ENCODE measurements around the gene PDP2.

Gene PDP2

DNA sequence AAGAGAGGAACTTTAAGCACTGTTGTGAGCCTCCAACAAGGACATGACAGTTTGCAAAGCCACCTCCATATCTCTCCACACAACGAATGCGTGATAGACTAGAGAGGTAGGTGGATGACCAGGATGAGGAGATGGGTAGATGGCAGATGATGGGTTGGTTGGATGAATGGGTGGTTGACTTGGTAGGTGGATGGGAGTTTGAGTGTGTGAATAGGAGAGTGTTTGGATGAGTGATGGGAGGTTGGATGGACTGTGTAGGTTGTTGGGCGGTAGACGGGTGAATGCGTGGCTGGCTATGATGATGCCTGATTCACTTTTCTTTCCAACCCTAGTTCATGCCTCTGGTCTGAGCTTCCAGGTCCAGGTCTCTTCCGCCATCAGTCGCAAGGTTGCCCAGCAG lies 34.2 kb downstream of the PDP2 start:
- H3K27me3 ChIP-seq (ENCODE audit: insufficient read depth, low read length, poor library complexity) = peaks cover 3% of the 10 kb centered on the region
- H3K36me3 ChIP-seq (ENCODE audit: insufficient read depth, low read length) = no peaks in the 10 kb centered on the region
- no peak overlapping the region for H3K27ac ChIP-seq (ENCODE audit: low read length)
- ATAC-seq (ENCODE audit: insufficient read depth, low read depth) (no peak), DNase-seq (no peak)
- no peaks in the 10 kb centered on the region for H3K79me2 ChIP-seq (ENCODE audit: insufficient read depth, low read length)
- no peaks in the 10 kb centered on the region for H3K9me3 ChIP-seq (ENCODE audit: insufficient read depth, low read length, severe bottlenecking)
- TF ChIP-seq, protein P1, sequence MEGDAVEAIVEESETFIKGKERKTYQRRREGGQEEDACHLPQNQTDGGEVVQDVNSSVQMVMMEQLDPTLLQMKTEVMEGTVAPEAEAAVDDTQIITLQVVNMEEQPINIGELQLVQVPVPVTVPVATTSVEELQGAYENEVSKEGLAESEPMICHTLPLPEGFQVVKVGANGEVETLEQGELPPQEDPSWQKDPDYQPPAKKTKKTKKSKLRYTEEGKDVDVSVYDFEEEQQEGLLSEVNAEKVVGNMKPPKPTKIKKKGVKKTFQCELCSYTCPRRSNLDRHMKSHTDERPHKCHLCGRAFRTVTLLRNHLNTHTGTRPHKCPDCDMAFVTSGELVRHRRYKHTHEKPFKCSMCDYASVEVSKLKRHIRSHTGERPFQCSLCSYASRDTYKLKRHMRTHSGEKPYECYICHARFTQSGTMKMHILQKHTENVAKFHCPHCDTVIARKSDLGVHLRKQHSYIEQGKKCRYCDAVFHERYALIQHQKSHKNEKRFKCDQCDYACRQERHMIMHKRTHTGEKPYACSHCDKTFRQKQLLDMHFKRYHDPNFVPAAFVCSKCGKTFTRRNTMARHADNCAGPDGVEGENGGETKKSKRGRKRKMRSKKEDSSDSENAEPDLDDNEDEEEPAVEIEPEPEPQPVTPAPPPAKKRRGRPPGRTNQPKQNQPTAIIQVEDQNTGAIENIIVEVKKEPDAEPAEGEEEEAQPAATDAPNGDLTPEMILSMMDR (IDR thresholded peaks at IDR 0.05; ENCODE audit: borderline replicate concordance, extremely low read depth, low read length, poor library complexity, severe bottlenecking) = no peak
- no peak for TF ChIP-seq EZH2 (IDR thresholded peaks at IDR 0.05; ENCODE audit: borderline replicate concordance, low read depth, low read length, severe bottlenecking)
- no peak overlapping the region for H3K4me2 ChIP-seq (ENCODE audit: insufficient read depth, low read length)
- no peaks in the 10 kb centered on the region for H3K4me1 ChIP-seq (ENCODE audit: insufficient read depth, low read length)
- H3K4me3 ChIP-seq (ENCODE audit: low read depth in 1 of 2, low read length in 2 of 2) = no peak overlapping the region
- H2AFZ ChIP-seq (ENCODE audit: low read depth, low read length) = no peak overlapping the region
- H3K9ac ChIP-seq (ENCODE audit: low read depth, low read length) = no peak overlapping the region
- H4K20me1 ChIP-seq (ENCODE audit: insufficient read depth, low read length) = 0 out of 2 replicates have a peak, but pooled peaks cover 3% of the 10 kb centered on the region

DNA sequence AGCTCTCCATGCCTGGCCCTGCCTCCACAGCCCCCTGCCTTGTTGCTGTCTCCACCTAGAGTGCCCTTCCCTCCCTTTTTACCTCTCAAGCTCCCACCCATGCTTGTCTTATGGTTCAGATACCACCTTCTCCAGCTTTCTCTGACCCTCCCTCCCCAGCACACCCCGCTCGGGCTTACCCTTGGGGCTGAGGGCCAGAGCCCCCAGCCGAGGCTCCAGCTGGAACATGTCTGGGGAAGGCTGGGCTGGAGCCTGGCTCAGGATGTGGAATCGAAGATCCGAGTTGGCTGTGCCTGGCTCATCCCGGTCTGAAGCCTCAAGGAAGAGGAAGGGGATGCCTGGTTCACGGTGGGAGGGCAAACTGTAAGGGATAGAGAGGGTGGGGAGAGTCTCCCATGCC lies 34.7 kb downstream of the PDP2 start:
- no peak for ATAC-seq (ENCODE audit: insufficient read depth, low read depth)
- Histone ChIP-seq H3K36me3 (ENCODE audit: insufficient read depth, low read length) (no peaks in the 10 kb centered on the region), H4K20me1 (ENCODE audit: insufficient read depth, low read length) (0 out of 2 replicates have a peak, but pooled peaks cover 3% of the 10 kb centered on the region), H3K4me3 (ENCODE audit: low read depth in 1 of 2, low read length in 2 of 2) (no peak overlapping the region), H3K9ac (ENCODE audit: low read depth, low read length) (no peak overlapping the region), H3K4me2 (ENCODE audit: insufficient read depth, low read length) (no peak overlapping the region), H3K9me3 (ENCODE audit: insufficient read depth, low read length, severe bottlenecking) (no peaks in the 10 kb centered on the region), H3K79me2 (ENCODE audit: insufficient read depth, low read length) (no peaks in the 10 kb centered on the region), H3K27me3 (ENCODE audit: insufficient read depth, low read length, poor library complexity) (peaks cover 5% of the 10 kb centered on the region), H3K27ac (ENCODE audit: low read length) (no peak overlapping the region), H2AFZ (ENCODE audit: low read depth, low read length) (no peak overlapping the region), H3K4me1 (ENCODE audit: insufficient read depth, low read length) (no peaks in the 10 kb centered on the region)
- DNase-seq = no peak
- no peak for TF ChIP-seq EZH2 (IDR thresholded peaks at IDR 0.05; ENCODE audit: borderline replicate concordance, low read depth, low read length, severe bottlenecking)
- TF ChIP-seq, protein P1 (IDR thresholded peaks at IDR 0.05; ENCODE audit: borderline replicate concordance, extremely low read depth, low read length, poor library complexity, severe bottlenecking) = no peak

DNA sequence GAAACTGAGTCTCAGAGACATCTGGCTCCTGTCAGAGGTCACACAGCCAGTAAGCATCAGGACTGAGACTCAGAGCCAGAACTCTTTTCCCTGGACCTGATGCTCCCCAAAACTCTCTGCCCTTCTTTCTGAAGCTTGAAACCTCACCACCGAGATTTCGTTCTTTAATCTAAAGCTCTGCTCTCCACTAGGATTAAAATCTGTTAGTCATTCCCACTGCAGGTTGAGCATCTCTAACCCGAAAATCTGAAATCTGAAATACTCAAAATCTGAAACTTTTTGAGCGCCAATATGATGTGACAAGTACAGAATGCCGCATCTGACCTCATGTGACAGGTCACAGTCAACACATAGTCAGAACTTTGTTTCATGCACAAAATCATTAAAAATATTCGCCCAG lies 36.2 kb downstream of the PDP2 start:
- Histone ChIP-seq H3K27ac (ENCODE audit: low read length) (no peak overlapping the region), H3K9ac (ENCODE audit: low read depth, low read length) (no peak overlapping the region), H4K20me1 (ENCODE audit: insufficient read depth, low read length) (0 out of 2 replicates have a peak, but pooled peaks cover 3% of the 10 kb centered on the region), H3K79me2 (ENCODE audit: insufficient read depth, low read length) (no peaks in the 10 kb centered on the region), H3K4me3 (ENCODE audit: low read depth in 1 of 2, low read length in 2 of 2) (no peak overlapping the region), H3K27me3 (ENCODE audit: insufficient read depth, low read length, poor library complexity) (peaks cover 7% of the 10 kb centered on the region), H3K4me2 (ENCODE audit: insufficient read depth, low read length) (no peak overlapping the region), H2AFZ (ENCODE audit: low read depth, low read length) (no peak overlapping the region; the same call in 1 of the 2 replicates), H3K36me3 (ENCODE audit: insufficient read depth, low read length) (no peaks in the 10 kb centered on the region), H3K9me3 (ENCODE audit: insufficient read depth, low read length, severe bottlenecking) (no peaks in the 10 kb centered on the region), H3K4me1 (ENCODE audit: insufficient read depth, low read length) (no peaks in the 10 kb centered on the region)
- ATAC-seq (ENCODE audit: insufficient read depth, low read depth) (no peak), DNase-seq (no peak)
- no peak for TF ChIP-seq EZH2 (IDR thresholded peaks at IDR 0.05; ENCODE audit: borderline replicate concordance, low read depth, low read length, severe bottlenecking)
- TF ChIP-seq, protein P1 (IDR thresholded peaks at IDR 0.05; ENCODE audit: borderline replicate concordance, extremely low read depth, low read length, poor library complexity, severe bottlenecking) = no peak

DNA sequence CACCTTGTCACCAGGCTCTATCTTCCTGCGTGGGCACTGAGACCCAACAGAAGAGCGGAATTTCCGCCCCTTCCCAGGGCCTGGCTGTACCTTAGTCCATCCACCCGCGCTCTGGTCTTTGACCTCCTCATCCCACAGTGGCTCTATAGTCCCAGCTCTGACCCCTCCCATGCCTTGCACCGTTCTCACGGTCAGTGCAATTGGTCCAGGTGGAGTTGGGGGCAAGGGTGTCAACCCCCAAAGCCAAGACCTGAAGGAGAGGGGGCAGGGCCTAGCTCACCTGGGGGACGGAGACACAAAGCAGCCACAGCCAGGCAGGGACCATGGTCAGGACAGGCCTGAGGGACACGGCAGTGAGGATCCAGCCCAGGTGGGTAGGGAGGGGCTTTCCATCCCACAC lies 37.4 kb downstream of the PDP2 start:
- peaks cover 7% of the 10 kb centered on the region for H3K27me3 ChIP-seq (ENCODE audit: insufficient read depth, low read length, poor library complexity)
- ATAC-seq (ENCODE audit: insufficient read depth, low read depth) (no peak), DNase-seq (no peak)
- H3K27ac ChIP-seq (ENCODE audit: low read length) = no peak overlapping the region
- H3K4me3 ChIP-seq (ENCODE audit: low read depth in 1 of 2, low read length in 2 of 2) = no peak overlapping the region
- TF ChIP-seq EZH2 (IDR thresholded peaks at IDR 0.05; ENCODE audit: borderline replicate concordance, low read depth, low read length, severe bottlenecking) = no peak
- TF ChIP-seq, protein P1 (IDR thresholded peaks at IDR 0.05; ENCODE audit: borderline replicate concordance, extremely low read depth, low read length, poor library complexity, severe bottlenecking) = no peak
- H3K4me2 ChIP-seq (ENCODE audit: insufficient read depth, low read length) = no peak overlapping the region
- no peaks in the 10 kb centered on the region for H3K36me3 ChIP-seq (ENCODE audit: insufficient read depth, low read length)
- H3K9ac ChIP-seq (ENCODE audit: low read depth, low read length) = no peak overlapping the region
- H2AFZ ChIP-seq (ENCODE audit: low read depth, low read length) = no peak overlapping the region
- 0 out of 2 replicates have a peak, but pooled peaks cover 3% of the 10 kb centered on the region for H4K20me1 ChIP-seq (ENCODE audit: insufficient read depth, low read length)
- no peaks in the 10 kb centered on the region for H3K9me3 ChIP-seq (ENCODE audit: insufficient read depth, low read length, severe bottlenecking)
- no peaks in the 10 kb centered on the region for H3K4me1 ChIP-seq (ENCODE audit: insufficient read depth, low read length)
- no peaks in the 10 kb centered on the region for H3K79me2 ChIP-seq (ENCODE audit: insufficient read depth, low read length)
